Stimulated activated CD4-positive, alpha-beta T cell treated with anti-CD3 and anti-CD28 coated beads, Interleukin-4, amount 100 ng/mL, for 1 hour (primary cell): ENCODE measurements around the gene HERC3.

ENCODE experiments used
- DNase-seq: peaks from one replicate; pipeline ENCODE4 v3.0.0-alpha.2; 2020

The HERC3 gene

GRCh38 chr4:88752076-88752463 lies 159.8 kb downstream of the HERC3 start:
- DNase-seq = no peak

- DNase-seq = no peak
Measured at GRCh38 chr4:88752754-88753153, 160.5 kb downstream of the HERC3 start.

- DNase-seq = no peak
Measured at GRCh38 chr4:88753658-88754571, 161.6 kb downstream of the HERC3 start.

GRCh38 chr4:88754796-88755195 lies 162.5 kb downstream of the HERC3 start:
- no peak for DNase-seq

GRCh38 chr4:88755454-88755853 lies 163.2 kb downstream of the HERC3 start:
- DNase-seq = no peak

GRCh38 chr4:88756149-88756548 lies 163.9 kb downstream of the HERC3 start:
- no peak for DNase-seq

GRCh38 chr4:88757067-88757466 lies 164.8 kb downstream of the HERC3 start:
- DNase-seq = no peak

GRCh38 chr4:88757776-88758175 lies 165.5 kb downstream of the HERC3 start:
- no peak for DNase-seq
